Occipital lobe (tissue), 2 donors: ENCODE results near the gene BAAT. TPM values are rescaled to one million over a fixed set of nuclear protein-coding genes. Genes with fewer than 3 reads are reported as not detected.
"Not testable (repeated sequence)": the region's sequence is repeated elsewhere in the genome, so short reads cannot be mapped to it uniquely, and the experiment has no call there.

Source experiments
- DNase-seq: peaks from one replicate; lab custom pipeline; 2025; lab: John Stamatoyannopoulos, UW
- total RNA-seq: library from RNA; depleted of rRNA; stranded (reverse); fragments of >200 nt; gene quantifications from one replicate; pipeline ENCODE4 v1.2.3, GENCODE V29; 2014

The BAAT gene
- total RNA-seq, 1 donor from 2014 or later = 0.31 TPM

- no peak for DNase-seq
Observed at GRCh38 chr9:101365181-101365580, 19.6 kb downstream of the BAAT start.

GRCh38 chr9:101362450-101362849, 22.4 kb downstream of the BAAT start:
- DNase-seq = no peak

DNA sequence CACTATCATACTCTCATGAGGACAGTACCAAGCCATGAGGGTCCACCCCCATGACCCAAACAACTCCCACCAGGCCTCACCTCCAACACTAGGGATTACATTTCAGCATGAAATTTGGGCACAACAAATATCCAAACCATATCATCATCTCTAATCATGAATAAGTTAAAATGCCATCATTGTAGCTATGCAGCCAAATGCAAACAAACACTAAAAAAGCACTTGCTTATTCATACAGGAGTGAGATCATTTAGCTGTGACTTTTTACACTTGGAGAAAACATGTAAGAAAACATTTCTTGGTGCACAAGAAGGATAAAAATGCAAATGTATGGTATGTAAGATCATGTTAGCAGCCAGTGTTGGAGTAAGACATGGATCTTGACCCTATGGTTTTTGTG, 24.2 kb downstream of the BAAT start:
- DNase-seq = no peak

DNA sequence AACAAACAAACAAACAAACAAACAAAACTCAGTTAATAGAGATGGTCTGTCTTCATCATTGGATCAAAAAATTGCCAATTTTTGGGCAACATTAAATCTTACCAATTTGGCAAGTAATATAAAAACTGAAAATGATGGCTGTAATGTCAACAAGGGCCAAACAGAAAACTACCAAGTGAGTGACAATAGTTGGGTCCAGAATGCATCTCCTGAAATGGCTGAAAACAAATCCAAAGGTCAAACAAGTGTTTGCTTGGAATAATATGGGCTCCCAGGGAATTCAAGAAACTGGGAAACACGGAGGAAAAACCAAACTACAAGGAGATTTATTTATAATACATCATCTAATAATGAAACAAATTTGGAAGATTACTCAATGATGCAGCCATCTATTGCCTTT, 25.1 kb downstream of the BAAT start:
- DNase-seq = no peak

- no peak for DNase-seq
Observed at GRCh38 chr9:101356619-101357018, 28.2 kb downstream of the BAAT start.

DNA sequence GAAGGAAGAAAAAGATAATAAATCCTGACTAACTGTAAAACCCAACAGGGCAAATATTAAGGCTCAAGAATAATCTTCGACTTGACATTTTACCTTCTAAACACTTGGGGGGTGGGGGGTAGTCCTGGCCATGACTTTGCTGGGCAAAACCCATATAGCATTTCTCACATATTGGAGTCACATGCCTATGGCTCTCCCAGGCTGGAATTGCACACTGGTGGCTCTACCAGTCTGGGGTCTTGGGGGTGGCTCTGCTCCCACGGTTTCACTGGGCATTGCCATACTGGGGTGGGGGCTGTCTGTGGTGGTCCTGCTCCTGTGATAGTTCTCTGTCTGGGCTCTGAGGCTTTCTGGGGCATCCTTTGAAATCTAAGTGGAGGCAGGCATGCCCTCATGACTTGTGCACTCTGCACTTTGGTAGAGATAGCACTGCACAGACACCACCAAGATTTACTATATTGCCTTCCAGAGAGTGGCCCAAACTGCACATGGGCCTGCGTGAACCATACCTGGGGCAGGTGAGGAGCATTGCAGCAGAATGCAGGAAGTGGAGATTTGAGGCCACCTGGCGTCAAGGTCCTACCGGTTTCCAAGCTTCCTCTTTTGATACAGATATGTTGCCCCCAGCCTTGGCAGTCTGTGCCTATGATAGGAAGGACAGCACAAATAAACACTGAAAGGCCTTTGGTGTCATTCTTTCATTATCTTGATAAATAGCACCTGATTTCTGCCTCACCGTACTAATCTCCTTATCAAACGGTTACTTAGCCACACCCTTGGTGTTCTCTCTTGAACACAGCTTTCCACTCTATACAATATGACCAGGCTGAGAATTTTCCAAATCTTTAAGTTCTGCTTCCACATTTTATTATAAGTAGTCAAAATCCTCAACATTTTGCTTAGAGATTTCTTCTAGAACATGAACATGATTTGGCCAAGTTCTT, 29.8 kb downstream of the BAAT start:
- DNase-seq = no peak

DNA sequence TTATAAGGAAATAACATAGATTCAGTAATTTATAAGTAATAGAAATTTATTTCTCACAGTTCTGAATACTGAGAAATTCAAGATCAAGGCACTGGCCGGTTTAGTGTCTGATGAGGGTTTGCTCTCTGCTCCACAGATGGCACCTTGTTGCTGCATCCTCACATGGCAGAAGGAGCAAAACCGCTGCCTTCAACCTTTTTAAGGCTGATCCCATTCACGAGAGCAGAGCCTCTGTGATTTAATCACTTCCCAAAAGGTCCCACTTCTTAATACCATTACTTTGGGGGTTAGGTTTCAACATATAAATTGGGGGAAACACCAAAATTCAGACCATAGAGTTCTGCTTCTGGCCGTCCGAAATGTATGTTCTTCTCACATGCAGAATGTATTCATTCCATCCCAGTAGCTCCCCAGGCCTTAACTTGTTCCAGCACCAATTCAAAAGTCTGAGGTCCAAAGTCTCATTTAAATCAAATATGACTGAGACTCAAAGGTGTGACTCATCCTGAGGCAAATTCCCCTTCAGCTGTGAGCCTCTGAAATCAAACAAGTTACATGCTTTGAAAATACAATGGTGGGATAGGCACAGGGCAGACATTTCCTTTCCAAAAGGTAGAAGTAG, 30.6 kb downstream of the BAAT start:
- DNase-seq = no peak

DNA sequence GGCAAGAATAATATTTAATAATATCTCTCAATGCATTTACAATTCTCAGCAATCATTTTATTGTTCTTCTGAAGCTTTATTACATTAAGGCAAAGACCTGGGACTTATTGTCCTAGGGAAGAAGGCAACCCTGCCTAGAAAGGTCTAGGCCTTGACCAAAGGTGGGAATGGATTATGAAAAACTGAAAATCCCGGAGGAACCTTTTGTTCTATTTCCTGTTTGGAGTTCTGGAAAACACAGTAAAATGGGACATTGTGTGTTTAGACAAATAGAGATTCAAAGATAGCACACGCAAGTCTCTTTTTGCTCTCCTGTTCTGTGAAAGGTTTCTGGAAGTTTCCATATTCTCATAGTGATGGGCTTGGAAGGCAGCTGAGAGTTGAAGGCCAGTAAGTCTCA, 31.1 kb downstream of the BAAT start:
- DNase-seq = no peak

GRCh38 chr9:101352892-101353463, 31.8 kb downstream of the BAAT start:
- DNase-seq = no peak

- DNase-seq = no peak
Observed at GRCh38 chr9:101350285-101350684, 34.5 kb downstream of the BAAT start.

- DNase-seq = no peak
Observed at GRCh38 chr9:101342595-101342994, 42.2 kb downstream of the BAAT start.

GRCh38 chr9:101341958-101342357, 42.8 kb downstream of the BAAT start:
- no peak for DNase-seq

DNA sequence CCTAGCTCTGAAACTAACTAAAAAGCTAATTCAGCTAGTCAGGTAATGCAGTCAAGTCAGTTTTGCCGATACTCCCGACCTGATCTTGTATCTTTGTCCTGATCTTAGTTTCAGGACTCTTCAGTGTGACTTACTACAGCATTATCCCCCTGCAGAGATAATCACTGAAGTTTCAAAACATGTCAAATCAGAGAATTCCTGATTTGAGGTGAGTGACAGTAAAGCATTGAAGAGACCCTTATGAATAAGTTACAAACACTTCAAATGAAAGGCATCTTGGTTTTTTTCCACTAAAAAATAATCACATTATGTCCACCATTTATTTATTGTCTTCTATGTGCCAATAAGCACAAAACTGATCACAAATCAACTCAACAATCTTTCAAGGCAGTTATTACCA, 47.6 kb downstream of the BAAT start:
- no peak for DNase-seq

- DNase-seq = no peak
Observed at GRCh38 chr9:101336091-101336490, 48.7 kb downstream of the BAAT start.

DNA sequence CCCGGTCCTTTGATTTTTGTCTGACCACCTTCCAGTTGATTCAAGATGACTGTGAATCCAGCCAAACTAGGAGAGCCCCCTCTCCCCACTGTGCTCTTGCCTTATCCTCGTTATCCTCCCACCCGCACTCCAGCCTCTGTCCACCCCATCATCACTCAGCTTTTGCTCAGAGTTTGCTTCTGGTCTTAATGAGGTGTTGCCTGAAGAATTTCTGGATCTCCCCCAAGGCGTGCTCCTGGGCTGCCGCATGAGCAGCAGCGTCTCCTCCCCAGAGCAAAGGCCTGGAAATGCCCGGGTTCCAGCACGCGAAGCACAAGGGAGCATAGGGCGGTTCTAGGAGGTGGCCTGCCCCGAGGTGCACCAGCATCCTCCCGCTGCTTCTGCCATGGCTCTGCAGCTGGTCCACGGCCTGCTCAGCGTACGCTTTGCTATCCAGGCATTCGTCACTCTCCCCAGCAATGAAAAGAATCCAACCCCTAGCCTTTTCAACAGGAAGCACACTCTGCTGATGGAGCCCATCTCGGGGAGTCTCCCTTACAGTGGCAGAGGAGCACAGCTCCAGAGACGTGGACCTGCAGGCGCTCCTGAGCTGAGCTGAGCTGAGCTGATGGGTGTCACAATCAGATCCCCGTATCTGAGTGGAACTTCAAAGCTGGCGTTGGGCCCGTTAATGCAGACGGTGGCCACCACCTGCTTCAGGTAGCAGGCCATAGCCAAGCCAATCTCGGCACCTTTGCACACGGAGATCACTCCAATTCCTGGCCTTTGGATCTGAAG, 50.7 kb downstream of the BAAT start:
- DNase-seq = no peak

- no peak for DNase-seq
Observed at GRCh38 chr9:101333490-101333889, 51.3 kb downstream of the BAAT start.

GRCh38 chr9:101332362-101332761, 52.4 kb downstream of the BAAT start:
- no peak for DNase-seq

GRCh38 chr9:101327422-101327909, 57.3 kb downstream of the BAAT start:
- DNase-seq = not testable (repeated sequence)

- DNase-seq = no peak
Observed at GRCh38 chr9:101326501-101326900, 58.3 kb downstream of the BAAT start.

GRCh38 chr9:101326035-101326434, 58.8 kb downstream of the BAAT start:
- no peak for DNase-seq

GRCh38 chr9:101325053-101325452, 59.8 kb downstream of the BAAT start:
- DNase-seq = no peak
